PC-9 (cell line): ENCODE data around the gene CHD5. TPM values are rescaled to one million over a fixed set of nuclear protein-coding genes. Genes with fewer than 3 reads are reported as not detected.

ENCODE experiments used
- BruUV-seq: library from RNA; stranded (reverse); fragments of 400-500 nt; replicated peaks from 2 replicates; lab custom pipeline; 2021; lab: Mats Ljungman, UMichigan
- CTCF ChIA-PET: fragments of 300-600 bp; sonication (Branson Sonifier 250); formaldehyde crosslinking; loops from one replicate; lab custom pipeline; 2022; ENCODE audit warnings: antibody characterized with exemption; lab: Charles Lee
- POLR2A ChIA-PET: fragments of 300-600 bp; sonication (Branson Sonifier 250); formaldehyde crosslinking; loops from one replicate; lab custom pipeline; 2022; ENCODE audit warnings: antibody characterized with exemption; ENCODE audit not compliant: unreplicated experiment; lab: Charles Lee
- DNase-seq, 2 experiments: peaks; one replicate each; pipeline versions ENCODE4 v3.0.0 to v3.0.0-alpha.2; 2015 to 2022; ENCODE audit warnings: mixed read lengths in 1 of 2
- H2AFZ ChIP-seq: fragments of 200-600 bp; sonication (generic); 2 replicates; pipeline ENCODE4 v1.8.1; 2017; ENCODE audit warnings: antibody characterized with exemption
- H3F3A ChIP-seq: fragments of 200-600 bp; sonication (generic); 2 replicates; pipeline ENCODE4 v1.8.1; 2017; ENCODE audit warnings: antibody characterized with exemption, mild to moderate bottlenecking, low read depth; ENCODE audit not compliant: insufficient read depth
- H3K27ac ChIP-seq: fragments of 200-600 bp; sonication (generic); 2 replicates; pipeline ENCODE4 v1.6.1; 2016; ENCODE audit warnings: mixed run types
- H3K27me3 ChIP-seq: fragments of 200-600 bp; sonication (generic); 2 replicates; pipeline ENCODE4 v1.6.1; 2016; ENCODE audit warnings: low read depth, mixed run types; ENCODE audit not compliant: insufficient read depth
- H3K36me3 ChIP-seq: fragments of 200-600 bp; sonication (generic); 2 replicates; pipeline ENCODE4 v1.6.1; 2016; ENCODE audit warnings: low read depth, mixed run types
- H3K4me1 ChIP-seq: fragments of 200-600 bp; sonication (generic); replicated peaks from 2 replicates; pipeline ENCODE4 v1.6.1; 2016; ENCODE audit warnings: mixed run types; ENCODE audit not compliant: insufficient read depth
- H3K4me2 ChIP-seq: fragments of 200-600 bp; sonication (generic); 2 replicates; pipeline ENCODE4 v1.6.1; 2017; ENCODE audit warnings: mixed run types
- H3K4me3 ChIP-seq: fragments of 200-600 bp; sonication (generic); 2 replicates; pipeline ENCODE4 v1.6.1; 2016; ENCODE audit warnings: mixed run types
- H3K79me2 ChIP-seq: fragments of 200-600 bp; sonication (generic); 2 replicates; pipeline ENCODE4 v1.6.1; 2017; ENCODE audit warnings: low read depth, mixed run types
- H3K9me2 ChIP-seq: fragments of 200-600 bp; sonication (generic); 2 replicates; pipeline ENCODE4 v1.8.1; 2017; ENCODE audit warnings: mild to moderate bottlenecking; ENCODE audit not compliant: insufficient read depth
- H3K9me3 ChIP-seq: fragments of 200-600 bp; sonication (generic); 2 replicates; pipeline ENCODE4 v1.8.1; 2016; ENCODE audit warnings: low read depth; ENCODE audit not compliant: insufficient read depth
- H4K20me1 ChIP-seq: fragments of 200-600 bp; sonication (generic); 2 replicates; pipeline ENCODE4 v1.8.1; 2017; ENCODE audit not compliant: insufficient read depth
- CTCF ChIP-seq: fragments of 200-600 bp; sonication (generic); conservative IDR thresholded peaks from 2 replicates; pipeline ENCODE4 v1.6.1; 2017; ENCODE audit warnings: mixed run types, antibody characterized with exemption, mild to moderate bottlenecking, moderate library complexity
- EZH2 ChIP-seq: fragments of 200-600 bp; sonication (generic); IDR thresholded peaks from 2 replicates; pipeline ENCODE4 v1.8.0; 2017; ENCODE audit warnings: antibody characterized with exemption, low read depth
- intact Hi-C: fragments of 100-400 bp; cut with micrococcal nuclease; formaldehyde crosslinking; loops from one replicate; pipeline ENCODE4 v1.10.0; 2022; ENCODE audit not compliant: unreplicated experiment
- total RNA-seq: library from RNA; stranded (reverse); gene quantifications from 2 replicates; pipeline ENCODE4 v1.2.3, GENCODE V29; 2021

The CHD5 gene
- total RNA-seq, 1 experiment from 2014 or later = 0.50 TPM

- Histone ChIP-seq H3K4me3 (no peak overlapping the region), H3K9me2 (no peaks in the 10 kb centered on the region), H3K79me2 (no peaks in the 10 kb centered on the region), H3K36me3 (no peaks in the 10 kb centered on the region), H3K27me3 (0 out of 2 replicates have a peak, but pooled peaks cover 3% of the 10 kb centered on the region), H2AFZ (no peak overlapping the region), H3K4me1 (no peaks in the 10 kb centered on the region), H3F3A (no peaks in the 10 kb centered on the region), H4K20me1 (no peaks in the 10 kb centered on the region), H3K4me2 (no peak overlapping the region), H3K9me3 (no peaks in the 10 kb centered on the region), H3K27ac (no peak overlapping the region)
- TF ChIP-seq EZH2 = no peak
- TF ChIP-seq CTCF = no peak
- no peak for DNase-seq
- ChIA-PET CTCF (no interaction called here), POLR2A (no interaction called here)
- BruUV-seq = no TSS peak
- intact Hi-C loops = no loop called here
Measured at GRCh38 chr1:6134741-6135510, 45.2 kb downstream of the CHD5 start.

DNA sequence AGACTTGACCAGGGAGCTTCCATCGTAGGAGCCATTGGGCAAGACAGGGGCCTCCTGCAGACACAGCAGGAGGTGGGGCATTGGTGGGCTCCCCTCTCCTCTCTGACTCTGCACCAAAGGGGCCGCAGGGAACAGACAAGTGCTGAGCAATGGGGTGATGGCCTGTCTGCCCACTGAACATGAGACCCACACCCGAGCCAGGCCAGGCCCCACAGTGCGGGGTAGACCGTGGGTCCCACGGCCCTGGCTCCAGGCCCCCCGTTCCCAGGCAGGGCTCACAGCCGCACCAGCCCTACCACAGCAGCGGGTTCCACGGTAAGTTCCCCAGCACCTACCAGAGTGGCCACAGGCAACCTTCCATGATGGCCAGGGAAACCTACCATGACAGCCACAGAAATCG, 45.9 kb downstream of the CHD5 start:
- Histone ChIP-seq H3K27me3 (0 out of 2 replicates have a peak, but pooled peaks cover 3% of the 10 kb centered on the region), H3K4me2 (no peak overlapping the region), H3K27ac (no peak overlapping the region), H2AFZ (no peak overlapping the region), H3K4me1 (no peaks in the 10 kb centered on the region), H3K9me2 (no peaks in the 10 kb centered on the region), H3K79me2 (no peaks in the 10 kb centered on the region), H3F3A (no peaks in the 10 kb centered on the region), H3K9me3 (no peaks in the 10 kb centered on the region), H4K20me1 (no peaks in the 10 kb centered on the region), H3K4me3 (no peak overlapping the region), H3K36me3 (no peaks in the 10 kb centered on the region)
- CTCF ChIA-PET = no interaction called here
- no peak for TF ChIP-seq EZH2
- BruUV-seq = no TSS peak
- POLR2A ChIA-PET = no interaction called here
- intact Hi-C loops = no loop called here
- DNase-seq = no peak

GRCh38 chr1:6133146-6133895, 46.8 kb downstream of the CHD5 start:
- H3K4me1 ChIP-seq = no peaks in the 10 kb centered on the region
- no peaks in the 10 kb centered on the region for H3K9me3 ChIP-seq
- no peak for DNase-seq
- TF ChIP-seq CTCF = no peak
- no peak for TF ChIP-seq EZH2
- no peaks in the 10 kb centered on the region for H3K9me2 ChIP-seq
- no peaks in the 10 kb centered on the region for H3F3A ChIP-seq
- no peak overlapping the region for H3K4me3 ChIP-seq
- ChIA-PET CTCF (no interaction called here), POLR2A (no interaction called here)
- intact Hi-C loops = no loop called here
- H3K27ac ChIP-seq = no peak overlapping the region
- no peak overlapping the region for H2AFZ ChIP-seq
- H3K79me2 ChIP-seq = no peaks in the 10 kb centered on the region
- H4K20me1 ChIP-seq = no peaks in the 10 kb centered on the region
- no peaks in the 10 kb centered on the region for H3K36me3 ChIP-seq
- 0 out of 2 replicates have a peak, but pooled peaks cover 3% of the 10 kb centered on the region for H3K27me3 ChIP-seq
- H3K4me2 ChIP-seq = no peak overlapping the region
- BruUV-seq = no TSS peak
